HUDEP-2 (cell line): ENCODE measurements around the gene ARL2BP.
"Not testable (repeated sequence)": the region's sequence is repeated elsewhere in the genome, so short reads cannot be mapped to it uniquely, and the experiment has no call there.

Experiments
- DNase-seq, 76 experiments: peaks; one replicate each; lab custom pipeline; 2025; ENCODE audit not compliant: unreplicated experiment in 76 of 76; lab: John Stamatoyannopoulos, UW

Gene ARL2BP

DNA sequence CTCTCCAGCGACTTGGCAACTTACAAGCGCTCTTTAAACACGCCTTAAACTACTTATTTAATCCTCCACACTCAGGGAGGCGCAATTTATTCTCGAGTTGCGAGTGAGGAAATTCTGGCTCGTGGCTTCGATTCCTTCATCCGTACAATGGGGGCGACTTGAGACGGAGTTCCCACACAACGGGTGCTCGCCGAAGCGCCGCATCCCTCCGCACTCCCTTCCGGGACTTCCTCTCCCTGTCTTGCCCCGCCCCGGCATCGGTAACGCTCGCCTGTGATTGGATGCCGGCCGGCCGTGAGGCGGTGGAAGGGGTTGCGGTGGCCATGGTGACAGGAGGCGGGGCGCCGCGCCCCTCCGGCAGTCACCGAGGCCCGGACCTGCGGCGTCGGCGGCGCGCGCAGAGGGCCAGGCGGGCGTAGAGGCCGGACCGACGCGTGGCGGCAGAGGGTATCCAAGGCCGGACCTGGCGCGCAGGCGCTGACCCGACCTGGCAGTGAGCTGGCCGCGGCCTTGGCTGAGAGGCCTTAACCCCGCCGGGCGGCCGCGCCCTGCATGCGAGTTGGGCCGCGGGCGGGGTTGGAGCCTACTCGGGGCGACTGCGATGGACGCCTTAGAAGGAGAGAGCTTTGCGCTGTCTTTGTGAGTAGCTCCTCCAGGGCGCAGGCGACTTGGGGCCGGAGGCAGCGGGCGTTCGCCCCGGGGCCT is at the start of gene ARL2BP:
TSS of gene ARL2BP (plus strand) at position 493 of the 705 bp plus-strand sequence. CDS start at position 602, 109 bp downstream.
- DNase-seq = peak in 75 of 76 experiments; percentile 44 to 99 (median 97)

DNA sequence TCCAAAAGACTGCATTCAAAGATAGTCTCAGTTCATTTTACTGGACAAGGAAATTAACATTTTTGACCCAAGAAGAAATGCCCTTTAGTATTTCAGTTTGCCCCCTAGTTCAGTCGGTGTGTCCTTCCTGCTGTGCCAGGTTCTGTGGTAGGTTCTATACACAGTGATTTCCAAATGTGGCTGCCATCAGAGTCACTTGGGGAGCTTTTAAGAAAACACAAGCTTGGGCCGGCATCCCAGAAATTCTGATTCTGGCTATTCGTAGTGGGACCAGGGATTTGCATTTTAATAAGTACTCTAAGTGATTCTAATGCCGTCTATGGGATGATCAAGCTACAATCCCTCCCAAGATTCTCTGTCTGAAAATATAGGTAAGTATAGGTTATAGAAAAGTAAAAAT is 48.8 kb upstream of the ARL2BP start:
- no peak for DNase-seq

- DNase-seq = peak in 2 of 76 experiments; percentile 4 to 7
These were observed 48.3 kb upstream of the ARL2BP start for GRCh38 chr16:57196753-57197152.

GRCh38 chr16:57200321-57200720 is 44.7 kb upstream of the ARL2BP start:
- not testable (repeated sequence) for DNase-seq

DNA sequence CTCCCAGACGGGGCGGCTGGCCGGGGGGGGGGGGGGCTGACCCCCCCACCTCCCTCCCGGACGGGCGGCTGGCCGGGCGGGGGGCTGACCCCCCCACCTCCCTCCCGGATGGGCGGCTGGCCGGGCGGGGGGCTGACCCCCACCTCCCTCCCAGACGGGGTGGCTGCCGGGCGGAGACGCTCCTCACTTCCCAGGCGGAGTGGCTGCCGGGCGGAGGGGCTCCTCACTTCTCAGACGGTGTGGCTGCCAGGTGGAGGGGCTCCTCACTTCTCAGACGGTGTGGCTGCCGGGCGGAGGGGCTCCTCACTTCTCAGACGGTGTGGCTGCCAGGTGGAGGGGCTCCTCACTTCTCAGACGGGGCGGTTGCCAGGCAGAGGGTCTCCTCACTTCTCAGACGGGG is 44.1 kb upstream of the ARL2BP start:
- not testable (repeated sequence) for DNase-seq

DNA sequence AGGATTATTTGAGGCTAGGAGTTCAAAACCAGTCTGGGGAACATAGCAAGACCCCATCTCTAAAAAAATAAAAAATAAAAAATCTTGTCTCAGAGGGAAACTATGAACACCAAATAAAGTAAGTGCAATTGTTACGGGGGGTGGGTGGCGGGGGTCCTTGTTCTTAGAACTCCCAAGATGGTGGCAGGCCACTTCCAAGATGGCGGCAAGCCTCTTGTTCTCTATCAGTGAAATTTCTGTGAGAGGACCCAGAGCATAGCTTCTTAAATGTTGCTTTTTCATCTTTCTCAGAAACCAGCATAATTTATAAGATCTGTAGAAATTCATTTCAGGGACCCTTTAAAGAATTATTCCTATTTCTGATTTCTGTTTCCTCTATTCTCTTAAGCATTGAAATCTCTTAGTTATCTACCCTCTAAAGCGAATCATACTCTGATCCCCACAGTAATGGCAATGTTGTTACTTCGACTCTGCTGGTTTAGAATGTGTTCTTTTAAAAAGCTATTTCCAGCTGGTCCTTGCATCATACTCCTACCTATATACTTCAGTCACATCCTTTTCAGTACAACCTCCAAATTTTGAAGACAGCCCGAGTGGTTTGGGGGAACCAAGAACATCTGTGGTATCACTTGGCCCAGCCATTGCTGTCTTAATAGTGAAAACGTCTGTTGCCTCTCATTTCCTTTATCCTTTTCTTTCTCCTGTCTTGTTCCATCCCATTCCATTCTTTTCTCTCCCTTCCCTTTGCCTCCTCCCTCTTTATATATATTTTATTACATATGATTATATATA is 42.8 kb upstream of the ARL2BP start:
- DNase-seq = no peak

DNA sequence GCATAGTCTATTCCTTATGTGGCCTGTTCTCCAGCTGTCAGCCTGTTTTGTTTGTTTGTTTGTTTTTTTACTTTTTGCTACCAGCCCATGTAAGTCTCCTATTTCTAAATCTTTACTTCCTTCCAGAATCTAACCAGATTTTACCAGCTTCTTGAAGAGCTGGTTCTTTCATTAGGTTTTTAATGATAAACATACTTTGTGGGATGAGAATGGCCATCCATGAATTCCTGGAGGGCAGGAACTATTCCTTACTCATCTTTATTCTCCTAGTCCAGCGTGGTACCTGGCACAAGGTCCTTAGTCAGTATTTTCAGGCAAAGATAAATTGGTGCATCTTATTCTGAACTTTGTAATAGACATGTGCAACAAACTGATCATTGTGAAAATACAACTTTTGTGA is 41.6 kb upstream of the ARL2BP start:
- DNase-seq = no peak

DNA sequence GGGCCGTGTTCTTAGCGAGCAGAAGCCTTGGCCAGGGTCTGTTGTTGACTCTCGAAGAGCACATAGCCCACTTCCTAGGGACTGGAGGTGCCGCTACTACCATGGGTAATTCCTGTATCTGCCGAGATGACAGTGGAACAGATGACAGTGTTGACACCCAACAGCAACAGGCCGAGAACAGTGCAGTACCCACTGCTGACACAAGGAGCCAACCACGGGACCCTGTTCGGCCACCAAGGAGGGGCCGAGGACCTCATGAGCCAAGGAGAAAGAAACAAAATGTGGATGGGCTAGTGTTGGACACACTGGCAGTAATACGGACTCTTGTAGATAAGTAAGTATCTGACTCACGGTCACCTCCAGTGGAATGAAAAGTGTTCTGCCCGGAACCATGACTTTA is 40.4 kb upstream of the ARL2BP start:
- DNase-seq = no peak

DNA sequence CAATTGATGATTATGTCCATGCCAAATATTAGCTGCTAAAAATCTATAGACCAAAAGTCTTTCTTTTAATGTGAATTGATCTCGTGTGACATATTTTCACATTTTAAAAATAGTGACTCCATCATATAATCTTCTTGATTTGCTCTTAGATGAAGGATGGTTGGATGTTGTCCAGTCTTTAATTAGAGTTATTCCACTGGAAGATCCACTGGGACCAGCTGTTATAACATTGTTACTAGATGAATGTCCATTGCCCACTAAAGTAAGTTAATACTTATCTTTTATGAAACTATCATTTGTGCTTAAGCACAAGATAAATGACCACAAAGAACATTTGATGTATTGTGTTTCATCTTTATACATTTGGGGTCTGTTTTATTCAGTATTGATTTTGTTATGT is 36.1 kb upstream of the ARL2BP start:
- DNase-seq = no peak

DNA sequence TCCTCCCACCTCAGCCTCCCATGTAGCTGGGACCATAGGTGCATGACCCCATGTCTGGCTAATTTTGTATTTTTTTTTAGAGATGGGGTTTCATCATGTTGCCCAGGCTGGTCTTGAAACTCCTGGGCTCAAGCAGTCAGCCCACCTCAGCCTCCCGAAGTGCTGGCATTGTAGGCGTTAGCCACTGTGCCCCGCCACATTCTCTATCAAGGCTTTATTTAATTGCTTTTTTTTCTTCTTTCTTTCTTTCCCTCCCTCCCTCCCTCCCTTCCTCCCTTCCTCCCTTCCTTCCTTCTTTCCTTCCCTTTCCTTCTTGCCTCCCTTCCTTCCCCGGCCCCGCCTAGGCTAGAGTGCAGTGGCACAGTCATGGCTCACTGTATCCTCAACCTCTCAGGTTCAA is 35.3 kb upstream of the ARL2BP start:
- DNase-seq = no peak

DNA sequence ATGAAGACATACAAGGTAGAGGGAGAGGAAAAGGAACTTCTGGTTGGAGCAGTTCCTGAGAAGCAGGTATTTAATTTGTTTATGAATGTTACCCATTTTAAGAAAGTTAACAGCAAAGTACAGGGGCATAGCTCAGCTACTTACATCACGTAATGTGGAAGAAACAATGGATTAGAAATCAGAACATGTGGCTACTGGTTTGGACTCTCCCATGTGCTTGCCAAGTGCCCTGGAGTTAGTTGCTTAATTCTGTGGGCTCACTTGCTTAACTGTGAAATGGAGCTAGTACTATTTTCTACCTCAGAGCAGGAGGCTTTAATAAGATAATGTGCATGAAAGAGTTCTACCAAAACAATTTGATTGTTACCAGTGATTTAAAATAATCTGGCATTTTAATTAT is 31.6 kb upstream of the ARL2BP start:
- DNase-seq = no peak

GRCh38 chr16:57216968-57217367 is 28.1 kb upstream of the ARL2BP start:
- no peak for DNase-seq

DNA sequence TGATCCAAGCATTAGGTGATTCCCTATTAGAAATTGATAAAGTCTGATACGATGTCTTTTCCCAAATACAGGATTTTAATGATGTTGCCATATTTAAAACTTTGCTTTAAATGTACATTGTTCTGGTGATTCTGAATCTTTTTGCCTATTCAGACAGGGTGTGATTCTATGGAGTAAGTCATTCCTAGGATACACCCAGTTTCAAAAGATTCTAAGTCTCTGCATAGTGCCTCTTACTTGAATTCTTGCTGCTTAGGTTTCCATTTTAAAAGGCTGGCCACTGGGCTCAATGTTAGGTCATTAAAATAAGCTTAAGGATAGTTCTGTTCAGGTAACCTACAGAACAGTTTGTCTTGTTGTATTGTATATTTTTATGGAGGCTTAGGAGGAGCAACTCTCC is 22.0 kb upstream of the ARL2BP start:
- no peak for DNase-seq

- no peak for DNase-seq
These were observed 20.3 kb upstream of the ARL2BP start for GRCh38 chr16:57224651-57225335.

GRCh38 chr16:57225978-57226377 is 19.1 kb upstream of the ARL2BP start:
- no peak for DNase-seq

- no peak for DNase-seq
These were observed 18.1 kb upstream of the ARL2BP start for GRCh38 chr16:57226701-57227621.

DNA sequence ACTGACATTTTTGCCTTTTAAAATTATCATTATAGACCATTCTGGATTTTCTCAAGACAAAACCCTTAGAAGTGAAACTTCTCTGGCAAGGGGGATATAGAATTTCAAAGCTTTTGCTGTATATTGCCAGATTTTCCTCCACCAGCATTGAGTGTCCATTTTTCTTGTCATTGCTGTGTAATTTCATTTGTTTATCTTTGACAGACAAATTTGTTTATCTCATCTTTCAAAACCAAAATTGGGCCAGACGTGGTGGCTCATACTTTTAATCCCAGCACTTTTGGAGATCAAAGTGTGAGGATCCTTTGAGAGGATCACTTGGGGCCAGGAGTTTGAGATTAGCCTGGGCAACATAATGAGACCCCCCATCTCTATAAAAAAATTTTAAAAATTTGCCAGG is 16.0 kb upstream of the ARL2BP start:
- DNase-seq = no peak

GRCh38 chr16:57231821-57232350 is 13.2 kb upstream of the ARL2BP start:
- DNase-seq = no peak

GRCh38 chr16:57233944-57234706 is 10.9 kb upstream of the ARL2BP start:
- no peak for DNase-seq

DNA sequence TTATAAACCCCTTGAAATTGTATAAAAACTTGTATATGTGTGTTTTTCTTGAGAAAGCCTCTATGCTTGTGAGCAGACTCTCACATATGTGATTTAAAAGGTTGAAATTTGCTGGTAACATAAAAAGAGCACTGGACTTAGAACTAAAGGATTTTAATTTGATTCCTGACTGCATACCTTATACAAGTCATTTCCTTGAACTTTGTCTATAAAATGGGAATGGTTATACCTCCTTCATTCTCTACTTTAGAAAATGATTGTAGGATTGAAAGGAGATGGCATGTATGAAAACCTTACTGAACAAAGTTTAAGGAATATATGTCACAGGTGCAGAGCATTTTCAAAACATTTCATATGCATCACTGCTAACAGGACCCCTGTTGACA is 10.4 kb upstream of the ARL2BP start:
- no peak for DNase-seq
